Mucosa of descending colon (tissue), 3 donors: Measurements from ENCODE around the gene PRPH. TPM values are rescaled to one million over a fixed set of nuclear protein-coding genes. Genes with fewer than 3 reads are reported as not detected.

Experiments used
- ATAC-seq: fragments of 200-7000 bp; cut with Tn5 transposase; one replicate; pipeline ENCODE4 v1.9.1; 2020; ENCODE audit warnings: mild to moderate bottlenecking, moderate library complexity
- DNase-seq, 3 donors: peaks; one replicate each; pipeline ENCODE4 v3.0.0-alpha.2; 2020
- H3K36me3 ChIP-seq: fragments of 200-600 bp; one replicate; pipeline ENCODE4 v1.8.0; 2021; ENCODE audit warnings: low read depth, mild to moderate bottlenecking
- H3K4me1 ChIP-seq: fragments of 200-600 bp; one replicate; pipeline ENCODE4 v1.8.0; 2021; ENCODE audit warnings: low read depth, mild to moderate bottlenecking
- H3K4me3 ChIP-seq: fragments of 200-600 bp; one replicate; pipeline ENCODE4 v1.8.0; 2021; ENCODE audit warnings: mild to moderate bottlenecking
- H3K9me3 ChIP-seq: fragments of 200-600 bp; one replicate; pipeline ENCODE4 v1.8.0; 2021; ENCODE audit warnings: mild to moderate bottlenecking
- CTCF ChIP-seq: fragments of 200-600 bp; IDR thresholded peaks from one replicate; pipeline ENCODE4 v1.8.0; 2022; ENCODE audit warnings: antibody characterized with exemption, mild to moderate bottlenecking
- intact Hi-C, 2 donors: fragments of 100-400 bp; cut with DNase I in 1 of 2; cut with micrococcal nuclease in 1 of 2; formaldehyde crosslinking; loops; one replicate each; pipeline versions ENCODE4 v1.11.0 to v1.11.1; 2022; cut with DNase I, micrococcal nuclease
- total RNA-seq, 3 donors: library from RNA; stranded (reverse); fragmentation: NEBNext Ultra II Directional in 2 of 3; extraction: Animal tissue kit (Norgen Biotek cat#: 25700) in 2 of 3; gene quantifications; one replicate each; pipeline versions ENCODE4 v1.2.1 to v1.2.4, GENCODE V29; 2021 to 2023
- donor health status: DM: no; HTN: no; CAD: no; lungs with moderate emphysema.
- donor health status: DM: no; HTN: no; CAD: no.
- donor health status: DM: no; HTN: yes; CAD: no.

The PRPH gene
- total RNA-seq, 3 donors from 2014 or later: 5.1 to 69.5 (median 8.6) TPM

GRCh38 chr12:49259452-49259851 is 35.5 kb upstream of the PRPH start:
- H3K4me1 ChIP-seq: peaks cover 4% of the 10 kb centered on the region

GRCh38 chr12:49260166-49260565 is 34.8 kb upstream of the PRPH start:
- Histone ChIP-seq H3K4me1 (peaks cover 4% of the 10 kb centered on the region), H3K9me3 (no peaks in the 10 kb centered on the region), H3K4me3 (no peak overlapping the region), H3K36me3 (no peaks in the 10 kb centered on the region)
- TF ChIP-seq CTCF: no peak
- ATAC-seq (no peak), DNase-seq (no peak)
- intact Hi-C loops: no loop called here

More at GRCh38 chr12:49259452-49259851, 35.5 kb upstream of the PRPH start:
- ATAC-seq (no peak), DNase-seq (no peak)
- Histone ChIP-seq H3K36me3 (no peaks in the 10 kb centered on the region), H3K4me3 (no peak overlapping the region), H3K9me3 (no peaks in the 10 kb centered on the region)
- no peak for TF ChIP-seq CTCF
- intact Hi-C loops: no loop called here

- Histone ChIP-seq H3K36me3 (no peaks in the 10 kb centered on the region), H3K4me1 (peaks cover 4% of the 10 kb centered on the region), H3K4me3 (no peak overlapping the region), H3K9me3 (no peaks in the 10 kb centered on the region)
- no peak for TF ChIP-seq CTCF
- intact Hi-C loops: no loop called here
- ATAC-seq (no peak), DNase-seq (no peak)
Observed at GRCh38 chr12:49260571-49261363, 34.2 kb upstream of the PRPH start.

DNA sequence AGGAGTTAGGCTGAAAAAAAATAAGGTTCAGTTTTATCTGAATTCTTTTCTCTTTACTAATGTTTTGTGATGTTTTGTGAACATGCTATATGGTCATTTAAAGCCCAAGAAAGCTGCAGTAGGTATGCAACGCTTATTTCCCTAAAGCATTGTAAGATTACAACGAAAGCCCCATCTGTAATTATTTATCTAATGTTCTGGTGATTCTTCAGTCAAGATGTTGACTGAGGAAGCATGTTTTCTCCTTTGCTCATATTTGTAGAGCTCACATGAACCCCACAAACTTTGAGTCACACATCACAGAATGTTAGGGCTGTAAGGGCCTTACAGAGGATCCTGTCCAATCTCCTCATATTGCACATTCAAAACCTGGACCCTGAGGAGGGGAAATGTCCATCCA is 33.2 kb upstream of the PRPH start:
- DNase-seq (no peak), ATAC-seq (no peak)
- Histone ChIP-seq H3K4me3 (no peak overlapping the region), H3K4me1 (peaks cover 13% of the 10 kb centered on the region), H3K36me3 (no peaks in the 10 kb centered on the region), H3K9me3 (no peaks in the 10 kb centered on the region)
- TF ChIP-seq CTCF: no peak
- intact Hi-C loops: no loop called here

- peaks cover 29% of the 10 kb centered on the region for H3K4me1 ChIP-seq
- TF ChIP-seq CTCF: no peak
- no peak for DNase-seq
- H3K9me3 ChIP-seq: no peaks in the 10 kb centered on the region
- no peak for ATAC-seq
- no peaks in the 10 kb centered on the region for H3K36me3 ChIP-seq
- intact Hi-C loops: no loop called here
- no peak overlapping the region for H3K4me3 ChIP-seq
Observed at GRCh38 chr12:49263400-49263763, 31.6 kb upstream of the PRPH start.
